GM12891 (cell line): ENCODE data around the gene PDIA2.

Experiments used
- PAX5 ChIP-seq: IDR thresholded peaks from 2 replicates; pipeline ENCODE4 v1.6.1; 2011; ENCODE audit warnings: low read length, moderate library complexity, mild to moderate bottlenecking; ENCODE audit not compliant: insufficient read depth, severe bottlenecking
- POLR2A ChIP-seq: IDR thresholded peaks from 2 replicates; pipeline ENCODE4 v1.6.1; 2011; ENCODE audit warnings: low read depth, low read length, control low read depth
- POLR2AphosphoS5 ChIP-seq: IDR thresholded peaks from 2 replicates; pipeline ENCODE4 v1.6.1; 2011; ENCODE audit warnings: low read depth, low read length, control low read depth
- POU2F2 ChIP-seq: IDR thresholded peaks from 2 replicates; pipeline ENCODE4 v1.6.1; 2011; ENCODE audit warnings: low read depth, mild to moderate bottlenecking, control low read depth, low read length, moderate library complexity
- SPI1 ChIP-seq: IDR thresholded peaks from 2 replicates; pipeline ENCODE4 v1.6.1; 2011; ENCODE audit warnings: low read depth, low read length, control low read depth
- TAF1 ChIP-seq: IDR thresholded peaks from 2 replicates; pipeline ENCODE4 v1.6.1; 2011; ENCODE audit warnings: low read depth, low read length, control low read depth

DNA sequence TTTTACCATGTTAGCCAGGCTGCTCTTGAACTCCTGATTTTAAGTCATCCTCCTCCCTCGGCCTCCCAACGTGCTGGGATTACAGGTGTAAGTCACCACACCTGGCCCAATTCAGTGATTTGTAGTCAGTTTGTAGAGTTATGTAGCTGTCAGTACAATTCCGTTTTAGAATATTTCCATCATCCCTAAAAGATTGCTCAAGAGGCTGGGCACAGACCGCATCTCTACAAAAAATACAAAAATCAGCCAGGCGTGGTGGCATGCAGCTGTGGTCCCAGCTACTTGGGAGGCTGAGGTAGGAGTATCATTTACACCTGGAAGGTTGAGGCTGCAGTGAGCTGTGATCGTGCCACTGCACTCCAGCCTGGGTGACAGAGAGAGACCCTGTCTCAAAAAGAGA is 27.8 kb upstream of the PDIA2 start:
- TF ChIP-seq TAF1: no peak
- TF ChIP-seq POLR2A: no peak
- no peak for TF ChIP-seq POLR2AphosphoS5
- no peak for TF ChIP-seq SPI1
- no peak for TF ChIP-seq POU2F2
- TF ChIP-seq PAX5: no peak
